Measurements from ENCODE around the gene DDTL. TPM values are rescaled to one million over a fixed set of nuclear protein-coding genes. Genes with fewer than 3 reads are reported as not detected.
"Not testable (repeated sequence)": the region's sequence is repeated elsewhere in the genome, so short reads cannot be mapped to it uniquely, and the experiment has no call there.

The DDTL gene
- total RNA-seq, 1 donor from 2014 or later, result 1.7 TPM

- no peak for ATAC-seq
Measured at GRCh38 chr22:23970816-23971486, 4.3 kb downstream of the DDTL start.

GRCh38 chr22:23971927-23972326, 5.2 kb downstream of the DDTL start:
- not testable (repeated sequence) for ATAC-seq

GRCh38 chr22:23974345-23974744, 7.7 kb downstream of the DDTL start, which contains the start of gene DDT:
DDT (minus strand) TSS chr22:23974441; CDS start chr22:23974414, 27 bp downstream.
- peak; percentile 92 for ATAC-seq

GRCh38 chr22:23974836-23975352, 8.2 kb downstream of the DDTL start:
- peak; percentile 30 for ATAC-seq

- not testable (repeated sequence) for ATAC-seq
Measured at GRCh38 chr22:23977304-23977703, 10.6 kb downstream of the DDTL start.

- ATAC-seq, result peak; percentile 57
Measured at GRCh38 chr22:23979557-23980240, 13.0 kb downstream of the DDTL start, which contains the start of gene GSTT2. GSTT2 (plus strand) TSS chr22:23980134.

- ATAC-seq, result not testable (repeated sequence)
Measured at GRCh38 chr22:23980567-23980966, 13.9 kb downstream of the DDTL start.

- ATAC-seq, result peak; percentile 68
Measured at GRCh38 chr22:23984430-23984829, 17.7 kb downstream of the DDTL start.

- ATAC-seq, result not testable (repeated sequence)
Measured at GRCh38 chr22:23986089-23986488, 19.4 kb downstream of the DDTL start.

- ATAC-seq, result not testable (repeated sequence)
Measured at GRCh38 chr22:23986538-23987178, 20.0 kb downstream of the DDTL start.

- not testable (repeated sequence) for ATAC-seq
Measured at GRCh38 chr22:23989583-23990244, 23.0 kb downstream of the DDTL start.

- ATAC-seq, result not testable (repeated sequence)
Measured at GRCh38 chr22:23993080-23993479, 26.4 kb downstream of the DDTL start.

- ATAC-seq, result not testable (repeated sequence)
Measured at GRCh38 chr22:23993581-23994177, 27.0 kb downstream of the DDTL start.

- no peak for ATAC-seq
Measured at GRCh38 chr22:23997092-23997491, 30.4 kb downstream of the DDTL start.

GRCh38 chr22:23999779-24000178, 33.1 kb downstream of the DDTL start:
- not testable (repeated sequence) for ATAC-seq

GRCh38 chr22:24001314-24001713, 34.6 kb downstream of the DDTL start:
- ATAC-seq, result no peak

- ATAC-seq, result no peak
Measured at GRCh38 chr22:24002272-24002671, 35.6 kb downstream of the DDTL start.

- ATAC-seq, result no peak
Measured at GRCh38 chr22:24002851-24003250, 36.2 kb downstream of the DDTL start.

GRCh38 chr22:24003887-24004286, 37.2 kb downstream of the DDTL start:
- ATAC-seq, result no peak

GRCh38 chr22:24005201-24005600, 38.5 kb downstream of the DDTL start, which contains the start of gene GSTT4:
GSTT4 (minus strand) TSS chr22:24005453; CDS start chr22:24005356, 97 bp downstream.
- no peak for ATAC-seq

GRCh38 chr22:24006207-24006913, 39.7 kb downstream of the DDTL start:
- no peak for ATAC-seq

- no peak for ATAC-seq
Measured at GRCh38 chr22:24006914-24007214, 40.2 kb downstream of the DDTL start.
